Measurements from ENCODE around the gene C5AR2.
"Not testable (repeated sequence)": the region's sequence is repeated elsewhere in the genome, so short reads cannot be mapped to it uniquely, and the experiment has no call there.

C5AR2 gene

GRCh38 chr19:47321630-47322029 is 10.3 kb upstream of the C5AR2 start:
- ChIA-PET CTCF (interaction anchor here (1.4 to 1.6 kb wide), 2 partner anchors 27 to 115 kb away, joined by 3 to 4 read pairs; partner anchors contain the start of gene DHX34), POLR2A (no interaction called here)
- no peak for TF ChIP-seq CTCF (IDR thresholded peaks at IDR 0.05; ENCODE audit: control extremely low read depth, extremely low read depth, low read depth, missing control alignments)
- DNase-seq (ENCODE audit: extremely low spot score) = no peak

GRCh38 chr19:47322058-47322457 is 9.9 kb upstream of the C5AR2 start:
- POLR2A ChIA-PET = no interaction called here
- TF ChIP-seq CTCF (IDR thresholded peaks at IDR 0.05; ENCODE audit: control extremely low read depth, extremely low read depth, low read depth, missing control alignments) = no peak
- CTCF ChIA-PET = interaction anchor here (1.4 to 1.6 kb wide), 2 partner anchors 26 to 114 kb away, joined by 3 to 4 read pairs; partner anchors contain the start of gene DHX34
- no peak for DNase-seq (ENCODE audit: extremely low spot score)

- ChIA-PET POLR2A (no interaction called here), CTCF (no interaction called here)
- TF ChIP-seq CTCF (IDR thresholded peaks at IDR 0.05; ENCODE audit: control extremely low read depth, extremely low read depth, low read depth, missing control alignments) = no peak
- DNase-seq (ENCODE audit: extremely low spot score) = no peak
Observed at GRCh38 chr19:47323409-47323808, 8.6 kb upstream of the C5AR2 start.

GRCh38 chr19:47323872-47324271 is 8.1 kb upstream of the C5AR2 start:
- no peak for TF ChIP-seq CTCF (IDR thresholded peaks at IDR 0.05; ENCODE audit: control extremely low read depth, extremely low read depth, low read depth, missing control alignments)
- DNase-seq (ENCODE audit: extremely low spot score) = no peak
- POLR2A ChIA-PET = no interaction called here
- CTCF ChIA-PET = no interaction called here

- DNase-seq (ENCODE audit: extremely low spot score) = no peak
- ChIA-PET CTCF (interaction anchor here (1.1 kb wide), 1 partner anchor 24 kb away, joined by 3 read pairs; no protein-coding TSS in a partner anchor), POLR2A (no interaction called here)
- TF ChIP-seq CTCF (IDR thresholded peaks at IDR 0.05; ENCODE audit: control extremely low read depth, extremely low read depth, low read depth, missing control alignments) = no peak
Observed at GRCh38 chr19:47324502-47324901, 7.5 kb upstream of the C5AR2 start.

GRCh38 chr19:47330466-47330869 is 1.5 kb upstream of the C5AR2 start:
- ChIA-PET POLR2A (no interaction called here), CTCF (interaction anchor here (1.2 to 2.8 kb wide), 2 partner anchors 19 to 61 kb away, joined by 3 to 14 read pairs; partner anchors contain the start of gene DHX34)
- TF ChIP-seq CTCF (IDR thresholded peaks at IDR 0.05; ENCODE audit: control extremely low read depth, extremely low read depth, low read depth, missing control alignments) = no peak
- no peak for DNase-seq (ENCODE audit: extremely low spot score)

GRCh38 chr19:47331490-47331889 is 485 bp upstream of the C5AR2 start:
- DNase-seq (ENCODE audit: extremely low spot score) = no peak
- POLR2A ChIA-PET = no interaction called here
- CTCF ChIA-PET = interaction anchor here (2.8 kb wide), 1 partner anchor 18 kb away, joined by 14 read pairs; the partner anchor contains the start of gene DHX34
- TF ChIP-seq CTCF (IDR thresholded peaks at IDR 0.05; ENCODE audit: control extremely low read depth, extremely low read depth, low read depth, missing control alignments) = no peak

- POLR2A ChIA-PET; DNase-seq (ENCODE audit: extremely low spot score): not testable (repeated sequence)
- CTCF ChIA-PET = interaction anchor here (1.3 to 8.2 kb wide), 2 partner anchors 12 to 49 kb away, joined by 4 to 39 read pairs; partner anchors contain the start of gene DHX34
Observed at GRCh38 chr19:47336765-47337718, 5.1 kb downstream of the C5AR2 start.

Measured in GM10248 (cell line).